ENCODE data around the gene MFAP3.

Gene MFAP3

GRCh38 chr5:154103233-154103632, 64.5 kb downstream of the MFAP3 start:
- no peak overlapping the region for H3K27ac ChIP-seq
- TF ChIP-seq CTCF (conservative IDR thresholded peaks at IDR 0.05; ENCODE audit: low read depth), result no peak
- ChIA-PET CTCF (interaction anchor here (0.5 kb wide), 1 partner anchor 481 kb away, joined by 3 read pairs; no protein-coding TSS in a partner anchor), POLR2A (ENCODE audit: low non-redundant PET) (no interaction called here)
- DNase-seq (ENCODE audit: low spot score), result no peak

Data from RWPE1 (cell line).